IMR-90 (cell line): Measurements from ENCODE around the gene ARSB. TPM values are rescaled to one million over a fixed set of nuclear protein-coding genes. Genes with fewer than 3 reads are reported as not detected.

Experiments used
- ATAC-seq: fragments of 200-7000 bp; cut with Tn5 transposase; 2 replicates; pipeline ENCODE4 v1.9.1; 2020; ENCODE audit warnings: low read depth, mild to moderate bottlenecking, moderate library complexity
- BruUV-seq: library from RNA; stranded (reverse); fragments of 400-500 nt; replicated peaks from 2 replicates; lab custom pipeline; 2021; lab: Mats Ljungman, UMichigan
- CTCF ChIA-PET: fragments of 300-600 bp; formaldehyde crosslinking; extraction: SDS; loops from one replicate; lab custom pipeline; 2021; ENCODE audit warnings: antibody characterized with exemption; lab: Yijun Ruan, JAX
- POLR2A ChIA-PET: fragments of 300-600 bp; sonication (Branson Sonifier 250); formaldehyde crosslinking; loops from one replicate; lab custom pipeline; 2022; ENCODE audit warnings: antibody characterized with exemption; ENCODE audit not compliant: unreplicated experiment; lab: Charles Lee
- DNase-seq: peaks from one replicate; pipeline ENCODE4 v3.0.0; 2013
- H2AFZ ChIP-seq: replicated peaks from 2 replicates; pipeline ENCODE3; 2013; ENCODE audit warnings: low read length, mild to moderate bottlenecking; ENCODE audit not compliant: poor library complexity
- H2AK5ac ChIP-seq: 2 replicates; pipeline ENCODE4 v1.6.1; 2013; ENCODE audit warnings: low read depth, low read length, inconsistent platforms
- H2AK9ac ChIP-seq: replicated peaks from 2 replicates; pipeline ENCODE3; 2013; ENCODE audit warnings: mild to moderate bottlenecking, low read depth, low read length, moderate library complexity; ENCODE audit not compliant: poor library complexity
- H2BK120ac ChIP-seq: 2 replicates; pipeline ENCODE4 v1.6.1; 2013; ENCODE audit warnings: low read depth, low read length, inconsistent platforms
- H2BK15ac ChIP-seq: 3 replicates; pipeline ENCODE4 v1.6.1; 2013; ENCODE audit warnings: low read depth, low read length, inconsistent platforms
- H2BK20ac ChIP-seq: 2 replicates; pipeline ENCODE4 v1.6.1; 2013; ENCODE audit warnings: low read depth, mild to moderate bottlenecking, inconsistent platforms, low read length, moderate library complexity
- H2BK5ac ChIP-seq: 2 replicates; pipeline ENCODE4 v1.6.1; 2013; ENCODE audit warnings: mild to moderate bottlenecking, low read depth, low read length, inconsistent platforms; ENCODE audit not compliant: poor library complexity, severe bottlenecking
- H3K14ac ChIP-seq: replicated peaks from 2 replicates; pipeline ENCODE4 v1.6.1; 2013; ENCODE audit warnings: low read depth, low read length, inconsistent platforms
- H3K18ac ChIP-seq: 2 replicates; pipeline ENCODE4 v1.6.1; 2013; ENCODE audit warnings: low read depth, low read length, control low read depth
- H3K23ac ChIP-seq: 2 replicates; pipeline ENCODE4 v1.6.1; 2013; ENCODE audit warnings: low read depth, low read length, inconsistent platforms
- H3K27ac ChIP-seq: 2 replicates; pipeline ENCODE4 v1.5.1; 2013; ENCODE audit warnings: mild to moderate bottlenecking, control low read depth, low read length; ENCODE audit not compliant: insufficient read depth
- H3K27me3 ChIP-seq: 2 replicates; pipeline ENCODE4 v1.6.1; 2013; ENCODE audit warnings: low read length; ENCODE audit not compliant: control insufficient read depth, insufficient read depth
- H3K36me3 ChIP-seq: 2 replicates; pipeline ENCODE4 v1.6.1; 2013; ENCODE audit warnings: low read length, mixed read lengths; ENCODE audit not compliant: control insufficient read depth, insufficient read depth
- H3K4ac ChIP-seq: 2 replicates; pipeline ENCODE4 v1.6.1; 2013; ENCODE audit warnings: low read depth, low read length, inconsistent platforms
- H3K4me1 ChIP-seq: 2 replicates; pipeline ENCODE4 v1.6.1; 2013; ENCODE audit warnings: low read length, mixed read lengths; ENCODE audit not compliant: control insufficient read depth, insufficient read depth
- H3K4me2 ChIP-seq: 2 replicates; pipeline ENCODE4 v1.6.1; 2013; ENCODE audit warnings: low read depth, mild to moderate bottlenecking, control low read depth, low read length, moderate library complexity
- H3K4me3 ChIP-seq: 2 replicates; pipeline ENCODE4 v1.5.1; 2013; ENCODE audit warnings: low read depth, mild to moderate bottlenecking, control low read depth, low read length, moderate library complexity; ENCODE audit not compliant: insufficient read depth
- H3K56ac ChIP-seq: 2 replicates; pipeline ENCODE4 v1.6.1; 2013; ENCODE audit warnings: low read length, inconsistent platforms; ENCODE audit not compliant: insufficient read depth; ENCODE audit errors: extremely low read depth
- H3K79me1 ChIP-seq, 2 experiments: 2 replicates each; pipeline ENCODE4 v1.6.1; 2013; ENCODE audit warnings: low read length in 2 of 2, inconsistent platforms in 1 of 2, low read depth in 1 of 2
- H3K9ac ChIP-seq: 2 replicates; pipeline ENCODE4 v1.6.1; 2013; ENCODE audit warnings: low read depth, low read length, control low read depth
- H3K9me1 ChIP-seq: 2 replicates; pipeline ENCODE4 v1.6.1; 2013; ENCODE audit warnings: low read length, inconsistent platforms; ENCODE audit not compliant: insufficient read depth
- H3K9me3 ChIP-seq: 2 replicates; pipeline ENCODE4 v1.6.1; 2013; ENCODE audit warnings: low read length; ENCODE audit not compliant: control insufficient read depth, insufficient read depth
- H4K20me1 ChIP-seq: 2 replicates; pipeline ENCODE4 v1.6.1; 2013; ENCODE audit warnings: low read length, inconsistent platforms; ENCODE audit not compliant: insufficient read depth
- H4K5ac ChIP-seq: 2 replicates; pipeline ENCODE4 v1.6.1; 2013; ENCODE audit warnings: mild to moderate bottlenecking, low read depth, low read length, control low read depth
- H4K8ac ChIP-seq, 2 experiments: 2 replicates each; pipeline ENCODE4 v1.6.1; 2013; ENCODE audit warnings: low read depth in 2 of 2, low read length in 2 of 2, control low read depth in 1 of 2, inconsistent platforms in 1 of 2
- H4K91ac ChIP-seq: 2 replicates; pipeline ENCODE4 v1.6.1; 2013; ENCODE audit warnings: low read depth, low read length, inconsistent platforms; ENCODE audit not compliant: insufficient read depth
- SMC3 ChIP-seq: fragments of 150-350 bp; IDR thresholded peaks from 2 replicates; pipeline ENCODE4 v1.6.1; 2016; ENCODE audit warnings: low read depth, mild to moderate bottlenecking, antibody characterized with exemption, low read length, moderate library complexity
- WGBS, 2 experiments: methylation state at CpG; one replicate each; pipeline versions ENCODE4 v1.1.5 to v1.1.7; 2013; ENCODE audit warnings: missing lambda C conversion rate in 2 of 2; ENCODE audit not compliant: insufficient read length in 1 of 2; ENCODE audit errors: extremely low coverage in 2 of 2; 5-methylcytosine and 5-hydroxymethylcytosine counted together
- dilution Hi-C: fragments of 300-500 bp; cut with HindIII; formaldehyde crosslinking; loops from one replicate; pipeline ENCODE4 v1.14.3; 2018; ENCODE audit warnings: low sequenced_read_pairs; ENCODE audit not compliant: unreplicated experiment
- in situ Hi-C: fragments of 300-500 bp; cut with MboI; formaldehyde crosslinking; loops from 3 replicates; pipeline ENCODE4 v1.14.3; 2019; ENCODE audit warnings: low sequenced_read_pairs, inconsistent platforms, mixed read lengths
- intact Hi-C: fragments of 100-400 bp; cut with micrococcal nuclease; formaldehyde crosslinking; loops from 2 replicates; pipeline ENCODE4 v1.10.0; 2022
- polyA plus RNA-seq, 3 experiments: library from polyadenylated mRNA; depleted of rRNA; stranded (reverse); fragments of >200 nt; gene quantifications; 2 replicates each; pipeline ENCODE4 v1.2.3, GENCODE V29; 2012; ENCODE audit warnings: low replicate concordance in 1 of 3
- total RNA-seq: library from RNA; depleted of rRNA; stranded (reverse); fragments of >200 nt; gene quantifications from 2 replicates; pipeline ENCODE4 v1.2.3, GENCODE V29; 2012

Gene ARSB
- total and polyA plus RNA-seq, 2 of the 4 experiments (the other 2 are of a cell fraction): 16.0 to 16.3 TPM

GRCh38 chr5:78791501-78792100 is 193.5 kb downstream of the ARSB start:
- no peak overlapping the region for H2BK5ac ChIP-seq
- H3K27me3 ChIP-seq: no peaks in the 10 kb centered on the region
- H4K20me1 ChIP-seq: no peaks in the 10 kb centered on the region
- H3K4me1 ChIP-seq: peaks cover 4% of the 10 kb centered on the region
- H2BK20ac ChIP-seq: no peak overlapping the region
- intact Hi-C loops (no loop called here), in situ Hi-C loops (no loop called here), dilution Hi-C loops (no loop called here)
- H3K4me2 ChIP-seq: no peak overlapping the region
- ChIA-PET POLR2A (no interaction called here), CTCF (no interaction called here)
- no peaks in the 10 kb centered on the region for H3K9me3 ChIP-seq
- peaks cover 4% of the 10 kb centered on the region; the same call in 1 of the 2 replicates for H3K9me1 ChIP-seq
- H3K4ac ChIP-seq: no peak overlapping the region
- WGBS, 2 experiments: 58% methylated on average over 4 of the region's 11 CpGs; no CpG with 5 or more reads in 1 of the 2 experiments
- no peaks in the 10 kb centered on the region for H3K36me3 ChIP-seq
- H2AK9ac ChIP-seq: no peak overlapping the region
- H4K5ac ChIP-seq: no peak overlapping the region
- no peaks in the 10 kb centered on the region for H3K79me1 ChIP-seq
- DNase-seq (no peak), ATAC-seq (no peak)
- no peak overlapping the region for H3K23ac ChIP-seq
- no peak overlapping the region for H3K9ac ChIP-seq
- H3K14ac ChIP-seq: no peak overlapping the region
- H2BK15ac ChIP-seq: 0 out of 3 replicates have a peak overlapping the region, but pooled peaks have one; percentile 28
- no peak overlapping the region for H2AFZ ChIP-seq
- TF ChIP-seq SMC3: no peak
- H2AK5ac ChIP-seq: no peak overlapping the region
- no peak overlapping the region for H3K4me3 ChIP-seq
- H3K56ac ChIP-seq: no peak overlapping the region
- no peak overlapping the region for H4K8ac ChIP-seq
- no peak overlapping the region for H3K27ac ChIP-seq
- no peak overlapping the region for H3K18ac ChIP-seq
- H4K91ac ChIP-seq: no peak overlapping the region
- no TSS peak for BruUV-seq
- H2BK120ac ChIP-seq: no peak overlapping the region
